GM18867 (cell line): Measurements from ENCODE around the gene ALPK1.

Experiments used
- ATAC-seq: cut with Tn5 transposase; IDR thresholded peaks from one replicate; pipeline ENCODE4 v1.9.1; 2021; ENCODE audit warnings: mild to moderate bottlenecking, moderate library complexity; ENCODE audit not compliant: unreplicated experiment

The ALPK1 gene

DNA sequence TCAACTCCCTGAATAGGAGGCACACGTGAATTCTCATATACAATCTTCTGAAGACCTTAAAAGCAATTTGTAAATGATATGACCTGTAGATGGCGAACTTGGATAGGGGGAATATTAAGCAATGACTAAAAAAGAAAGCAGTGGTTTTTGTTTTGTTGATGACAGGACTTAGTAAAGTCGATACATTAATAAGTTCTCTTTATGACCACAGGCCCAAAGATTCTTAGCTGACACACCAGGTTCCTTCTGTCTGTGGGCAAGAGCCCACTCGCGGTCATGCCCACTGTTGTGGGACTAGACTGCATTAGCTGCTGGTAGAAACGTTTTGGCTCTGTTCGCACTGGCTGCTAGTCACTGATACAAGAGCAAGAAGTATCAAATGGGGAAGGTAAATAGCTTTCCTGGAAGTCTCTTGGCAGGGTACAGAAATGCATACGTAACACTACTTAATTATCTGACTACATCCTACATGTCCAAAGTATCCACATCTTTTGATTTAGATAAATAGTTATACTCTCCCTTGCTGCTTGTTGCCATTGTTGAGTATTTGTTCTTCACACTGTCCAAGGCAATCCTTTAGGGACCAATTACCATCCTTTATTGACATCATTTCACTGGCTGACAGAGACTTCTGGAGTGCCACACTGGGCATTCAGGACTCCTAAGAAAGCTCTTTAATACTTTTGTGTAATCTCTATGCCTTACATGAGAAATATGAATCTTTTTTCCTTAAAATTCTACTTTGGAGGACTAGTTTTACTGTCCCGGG, 31.0 kb downstream of the ALPK1 start:
- ATAC-seq, result peak; percentile 87

DNA sequence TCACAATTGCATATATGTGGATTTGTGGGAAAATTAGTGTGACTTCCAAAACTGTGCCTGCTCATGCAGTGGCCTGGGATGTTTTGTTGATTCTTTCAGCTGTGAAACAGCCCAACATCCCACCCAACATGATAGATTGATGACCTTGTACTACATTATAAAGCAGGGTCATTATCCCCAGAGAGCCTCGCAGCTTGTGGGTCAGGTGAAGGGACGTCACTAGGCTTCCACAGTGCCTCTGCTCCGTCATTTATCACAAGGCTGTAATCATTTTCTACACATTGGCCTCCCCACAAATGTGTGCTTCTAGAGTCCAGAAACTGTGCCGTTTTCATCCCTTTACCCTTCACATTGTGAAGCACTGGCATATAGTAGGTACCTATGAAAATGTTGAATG, 31.6 kb downstream of the ALPK1 start:
- no peak for ATAC-seq

DNA sequence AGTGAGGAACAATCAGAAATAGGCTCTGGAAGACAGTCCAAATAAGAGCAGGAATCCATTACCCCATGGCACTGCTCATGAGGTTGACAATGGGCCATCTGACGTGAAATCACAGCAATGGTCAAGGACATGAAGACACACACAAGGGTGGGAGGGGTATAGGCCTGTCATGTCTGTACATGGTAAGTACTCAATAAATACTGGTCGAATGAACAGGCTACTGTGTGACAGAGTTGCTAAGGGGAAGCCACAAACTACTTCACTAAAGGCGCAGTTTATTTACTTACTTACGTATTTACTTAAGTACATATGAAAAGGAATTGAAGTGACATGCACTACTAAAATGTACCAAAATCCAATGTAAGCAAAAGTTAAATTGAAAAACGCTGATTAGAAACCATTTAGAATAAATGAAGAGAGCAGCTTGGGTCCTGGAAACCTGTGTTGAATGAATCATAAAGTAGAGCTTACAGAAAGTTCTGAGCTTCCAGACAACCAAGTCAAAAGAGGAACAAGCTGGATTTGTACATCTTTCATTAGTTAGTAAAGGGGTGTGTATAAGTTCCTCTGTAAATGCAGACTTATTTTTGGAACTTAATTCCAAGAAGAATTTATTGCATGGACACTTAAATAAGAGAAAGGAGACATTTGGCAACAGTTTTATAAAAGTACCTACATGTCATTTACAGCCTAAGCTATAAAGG, 32.7 kb downstream of the ALPK1 start:
- no peak for ATAC-seq

DNA sequence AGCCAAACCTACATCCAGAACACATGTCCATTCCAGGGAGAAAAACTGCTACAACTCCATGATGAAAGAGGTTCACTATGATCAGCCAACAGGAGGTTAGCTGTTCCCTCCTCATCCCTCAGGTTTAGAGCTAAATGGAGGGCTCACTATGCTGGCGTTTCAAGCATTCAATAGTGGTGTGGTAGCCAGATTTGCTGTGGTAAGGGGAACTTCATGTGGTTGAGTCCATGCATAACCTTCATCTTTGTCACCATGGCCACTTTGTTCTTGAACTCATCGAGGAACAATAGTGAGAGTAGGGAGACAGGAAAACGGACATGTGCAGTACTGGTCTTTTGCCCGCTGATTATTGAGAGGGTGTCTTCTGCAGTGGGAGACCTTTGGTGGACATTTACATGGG, 33.8 kb downstream of the ALPK1 start:
- ATAC-seq, result no peak

DNA sequence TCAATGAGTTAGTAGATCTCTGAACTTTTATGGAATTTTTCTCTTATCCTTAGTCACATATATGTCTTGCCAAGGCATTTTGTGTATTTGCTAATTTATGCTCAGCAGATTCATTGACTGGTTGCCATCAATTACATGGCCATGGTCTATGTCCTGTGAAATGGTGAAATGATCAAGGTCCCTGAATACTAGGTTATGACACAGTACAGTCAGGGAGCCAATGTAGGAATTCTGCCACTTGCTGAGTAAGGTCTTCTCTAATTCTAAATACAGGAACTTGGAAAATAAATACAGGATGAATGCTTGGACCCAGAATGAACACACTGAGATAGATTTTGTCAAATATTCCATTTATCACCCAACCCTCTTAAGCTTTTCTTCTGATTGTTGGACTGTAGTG, 35.2 kb downstream of the ALPK1 start:
- ATAC-seq, result no peak

DNA sequence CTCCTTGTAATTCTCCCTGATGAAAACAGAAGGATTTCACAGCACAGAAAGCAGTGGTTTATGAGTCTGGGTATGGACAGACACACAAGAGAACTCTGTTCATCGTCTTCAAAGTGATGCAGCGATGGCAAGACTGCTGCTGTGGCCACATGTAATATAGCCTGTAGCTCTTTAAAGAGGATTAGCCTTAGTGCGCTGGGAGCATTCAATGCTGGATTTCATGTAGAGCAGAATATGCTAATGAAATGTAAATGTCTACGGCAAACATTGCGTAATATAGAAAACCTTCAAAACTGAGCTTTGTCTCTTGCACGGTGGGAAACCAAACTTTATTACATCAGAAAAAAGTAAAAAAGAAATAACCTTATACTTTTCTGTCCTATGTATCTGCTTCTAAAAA, 42.9 kb downstream of the ALPK1 start:
- ATAC-seq, result no peak

DNA sequence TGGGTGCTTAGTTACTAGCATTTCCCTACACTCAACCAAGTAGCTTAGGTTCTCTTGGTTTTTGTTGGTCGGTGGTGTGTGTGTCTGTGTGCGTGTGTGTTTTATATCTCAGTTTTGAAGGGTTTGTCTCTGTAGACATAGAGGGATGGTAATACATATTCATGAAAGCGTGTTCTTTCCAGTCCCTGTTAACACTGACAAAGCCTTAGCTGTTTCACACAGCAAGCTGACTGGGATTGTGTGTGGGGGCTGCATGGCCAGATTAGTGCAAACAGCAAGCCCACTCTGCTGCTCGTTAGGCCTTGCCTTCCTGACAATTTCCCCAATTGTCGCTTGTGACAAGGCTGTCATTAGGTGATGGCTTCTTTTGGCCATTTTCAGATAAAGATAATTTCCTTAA, 43.9 kb downstream of the ALPK1 start:
- ATAC-seq, result no peak

DNA sequence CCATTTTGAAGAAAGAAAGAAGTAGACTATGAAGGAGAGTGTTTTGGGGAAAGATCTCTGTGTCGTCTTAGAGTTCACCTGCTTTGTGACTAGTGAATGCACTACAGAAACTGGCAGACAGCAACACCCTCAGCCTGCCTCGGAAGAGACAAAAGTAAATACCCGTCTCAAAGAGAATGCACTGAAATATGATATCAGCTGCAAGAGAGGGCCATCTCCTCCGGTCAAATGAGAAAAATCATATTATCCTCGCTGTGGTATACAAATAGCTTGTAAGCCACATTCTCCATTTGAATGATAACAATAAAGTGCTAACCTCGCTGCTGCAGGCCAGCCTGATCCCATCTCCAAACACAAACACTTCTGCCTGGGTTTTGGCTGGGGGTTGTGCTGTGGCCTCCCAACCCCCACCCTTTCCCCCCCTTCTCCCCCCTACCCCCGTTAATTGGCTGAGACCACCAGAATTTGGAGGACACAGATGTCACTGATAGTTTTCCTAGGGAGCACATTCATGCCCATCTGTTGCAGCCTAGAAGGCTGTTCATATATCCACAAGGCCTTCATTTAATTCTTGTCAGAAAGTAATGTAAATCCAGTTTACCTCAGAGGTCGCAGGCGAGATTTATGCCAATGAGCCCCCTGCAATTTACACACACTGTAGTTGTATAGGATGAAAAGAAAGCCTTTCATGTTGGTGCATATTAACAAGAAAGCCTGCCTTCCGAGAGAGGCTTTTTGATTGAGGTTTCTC, 46.3 kb downstream of the ALPK1 start:
- ATAC-seq, result no peak

DNA sequence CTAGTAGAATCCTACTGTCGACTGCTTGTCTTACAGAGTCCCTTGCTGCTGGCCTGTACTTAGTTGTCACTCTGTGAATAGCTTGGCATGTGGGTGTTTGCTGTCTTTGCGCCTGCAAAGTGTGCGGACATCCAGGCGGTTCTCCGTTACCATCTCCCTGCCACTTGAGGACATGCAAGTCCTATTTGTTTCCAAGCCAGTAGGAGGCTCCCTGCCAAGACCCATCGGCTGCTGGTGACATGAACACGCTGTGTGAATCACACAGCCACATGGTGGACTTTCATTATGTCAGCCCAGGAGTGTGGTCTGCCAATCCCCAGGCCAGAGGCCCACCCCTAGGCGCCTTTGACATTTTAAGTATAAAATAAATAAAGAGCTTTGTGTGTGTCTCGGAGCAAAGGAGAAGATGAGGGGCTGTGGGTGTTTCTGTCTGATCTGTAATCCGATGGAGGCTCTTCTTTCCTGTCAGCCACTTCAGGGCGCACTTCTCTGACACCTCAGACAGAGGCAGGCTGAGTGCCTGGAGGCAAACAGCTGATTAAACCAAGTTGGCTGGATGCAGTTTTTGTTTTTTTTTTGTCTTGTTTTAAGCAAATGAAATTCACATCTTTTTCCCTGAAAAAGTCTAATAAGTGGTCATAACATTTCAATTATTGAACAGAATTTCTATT, 51.5 kb downstream of the ALPK1 start:
- ATAC-seq, result no peak

DNA sequence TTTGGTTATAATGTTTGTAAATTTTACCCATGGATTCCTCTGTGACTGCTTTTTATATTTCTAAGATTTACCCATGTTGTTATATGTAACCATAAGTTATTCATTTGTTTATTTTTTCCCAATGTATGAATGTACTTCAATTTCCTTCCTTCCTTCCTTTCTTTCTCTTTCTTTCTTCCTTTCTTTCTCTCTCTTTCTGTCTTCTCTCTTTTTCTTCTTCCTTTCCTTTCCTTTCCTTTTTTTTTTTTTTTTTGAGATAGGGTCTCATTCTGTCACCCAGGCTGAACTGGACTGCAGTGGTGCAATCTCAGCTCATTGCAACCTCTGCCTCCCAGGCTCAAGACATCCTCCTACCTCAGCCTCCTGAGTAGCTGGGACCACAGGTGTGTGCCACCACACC, 55.6 kb downstream of the ALPK1 start:
- ATAC-seq, result no peak

DNA sequence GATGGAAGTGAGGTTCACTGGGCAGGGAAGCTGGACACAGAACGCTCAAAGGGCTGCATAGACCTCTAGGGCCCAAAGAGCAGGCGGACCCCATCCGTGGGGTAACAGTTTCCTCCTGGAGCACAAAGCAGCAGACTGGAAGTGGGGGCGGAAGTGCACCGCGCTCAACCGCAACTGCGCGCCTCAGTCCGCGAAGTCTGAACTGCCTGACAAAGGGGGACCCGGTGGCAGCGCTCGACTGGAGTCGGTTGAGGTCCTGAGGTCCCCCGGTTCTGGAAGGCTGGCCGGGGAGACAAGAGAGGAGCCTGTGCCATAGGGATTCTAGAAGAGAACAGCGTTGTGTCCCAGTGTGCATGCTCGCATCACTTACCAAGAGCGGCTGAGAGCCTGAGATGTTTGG, 58.5 kb downstream of the ALPK1 start:
- no peak for ATAC-seq

DNA sequence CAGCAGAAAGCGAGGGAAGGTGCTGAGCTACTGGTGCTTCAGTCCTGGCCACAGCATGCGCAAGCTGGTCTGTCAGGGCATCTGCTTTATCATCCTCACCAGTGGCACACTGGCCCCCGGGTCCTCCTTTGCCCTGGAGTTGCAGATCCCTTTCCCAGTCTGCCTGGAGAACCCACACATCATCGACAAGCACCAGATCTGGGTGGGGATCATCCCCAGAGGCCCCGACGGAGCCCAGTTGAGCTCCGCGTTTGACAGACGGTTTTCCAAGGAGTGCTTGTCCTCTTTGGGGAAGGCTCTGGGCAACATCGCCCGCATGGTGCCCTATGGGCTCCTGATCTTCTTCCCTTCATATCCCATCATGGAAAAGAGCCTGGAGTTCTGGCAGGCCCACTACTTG, 60.3 kb downstream of the ALPK1 start:
- ATAC-seq, result no peak

DNA sequence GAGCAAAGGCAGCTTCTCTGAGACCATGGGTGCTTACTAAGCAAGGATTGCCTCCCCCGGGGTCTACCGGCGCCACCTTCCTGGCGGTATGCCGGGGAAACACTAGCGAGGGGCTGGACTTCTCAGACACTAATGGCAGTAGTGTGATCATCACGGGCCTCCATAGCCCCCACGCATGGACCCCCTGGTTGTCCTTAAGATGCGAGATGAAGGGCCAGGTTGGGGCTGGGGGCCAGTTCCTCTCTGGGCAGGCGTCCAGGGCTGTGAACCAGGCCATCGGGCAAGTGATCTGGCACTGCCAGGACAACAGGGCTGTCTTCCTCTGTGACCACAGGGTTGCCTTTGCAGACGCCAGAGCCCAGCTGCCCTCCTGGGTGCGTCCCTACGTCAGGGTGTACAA, 60.7 kb downstream of the ALPK1 start:
- ATAC-seq, result no peak

DNA sequence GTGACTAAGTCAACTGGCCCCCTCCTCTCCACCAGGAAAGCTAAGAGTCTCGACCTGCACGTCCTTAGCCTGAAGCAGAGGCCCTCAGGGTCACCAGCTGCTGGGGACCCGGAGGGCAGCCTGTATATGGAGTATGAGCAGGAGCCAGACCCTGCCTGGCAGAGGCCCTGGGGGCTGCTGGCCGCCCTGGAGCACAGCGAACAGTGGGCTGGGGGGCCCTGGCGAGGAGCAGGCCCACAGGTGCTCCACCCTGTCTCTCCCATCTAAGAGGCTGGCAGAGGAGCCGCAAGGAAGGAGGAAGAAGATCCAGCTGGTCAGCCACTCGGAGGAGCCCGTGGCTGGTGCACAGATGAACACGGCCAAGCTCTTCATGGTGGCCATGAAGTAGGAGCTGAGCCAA, 61.2 kb downstream of the ALPK1 start:
- ATAC-seq, result no peak

DNA sequence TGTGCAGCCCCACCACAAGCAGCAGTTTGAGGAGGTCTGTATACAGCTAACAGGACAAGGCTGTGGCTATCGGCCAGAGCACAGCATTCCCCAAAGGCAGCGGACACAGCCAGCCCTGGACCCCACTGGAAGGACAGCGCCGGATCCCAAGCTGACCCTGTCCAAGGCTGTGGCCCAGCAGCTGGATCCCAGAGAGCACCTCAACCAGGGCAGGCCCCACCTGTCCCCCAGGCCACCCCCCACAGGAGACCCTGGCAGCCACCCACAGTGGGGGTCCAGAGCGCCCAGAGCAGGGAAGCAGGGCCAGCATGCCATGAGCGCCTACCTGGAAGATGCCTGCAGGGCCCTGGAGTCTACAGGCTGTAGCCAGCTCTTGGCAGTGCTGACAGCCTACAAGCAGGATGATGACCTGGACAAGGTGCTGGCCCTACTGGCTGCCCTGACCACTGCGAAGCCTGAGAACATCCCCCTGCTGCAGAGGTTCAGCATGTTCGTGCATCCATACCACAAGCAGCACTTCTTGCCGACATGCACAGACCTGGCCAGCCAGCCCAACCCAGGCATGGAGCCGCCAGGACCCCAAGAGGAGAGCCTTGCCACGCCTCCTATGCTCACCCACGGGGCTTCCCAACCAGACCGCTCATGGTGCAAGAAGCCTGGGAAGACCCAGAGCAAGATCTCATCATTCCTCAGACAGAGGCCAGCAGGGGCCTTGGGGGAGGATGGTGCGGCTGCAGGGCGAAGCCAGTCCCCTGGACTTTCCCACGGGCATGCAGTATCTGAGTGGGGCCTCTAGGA, 62.0 kb downstream of the ALPK1 start:
- no peak for ATAC-seq

DNA sequence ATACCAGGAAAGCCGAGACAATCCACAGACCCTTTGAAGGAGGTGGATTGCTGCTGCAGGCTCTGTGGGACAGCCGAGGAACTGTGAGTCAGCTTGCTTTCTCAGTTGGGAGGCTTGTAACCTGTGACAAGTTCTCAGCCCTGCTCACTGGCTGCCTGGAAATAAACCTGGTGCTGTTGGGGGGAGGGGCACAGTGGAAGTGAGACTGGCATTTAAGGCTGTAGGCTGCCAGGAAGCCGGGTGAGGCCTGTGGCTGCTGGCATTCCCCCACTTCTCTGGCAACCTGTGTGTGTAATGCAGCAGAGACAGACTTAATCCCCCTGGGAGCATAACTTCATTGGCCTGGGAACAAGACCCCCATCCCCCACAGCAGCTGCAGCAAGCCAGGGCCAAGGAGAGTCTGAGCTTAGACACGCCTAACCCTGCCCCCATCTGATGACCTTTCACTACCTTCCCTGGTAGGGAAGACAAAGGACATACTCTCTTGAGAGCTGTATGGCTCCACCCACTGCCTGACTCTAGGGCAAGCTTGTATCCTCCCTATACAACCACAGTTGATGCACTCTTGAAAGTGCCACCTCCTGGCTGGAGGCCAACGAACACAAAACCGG, 64.1 kb downstream of the ALPK1 start:
- peak; percentile 85 for ATAC-seq

DNA sequence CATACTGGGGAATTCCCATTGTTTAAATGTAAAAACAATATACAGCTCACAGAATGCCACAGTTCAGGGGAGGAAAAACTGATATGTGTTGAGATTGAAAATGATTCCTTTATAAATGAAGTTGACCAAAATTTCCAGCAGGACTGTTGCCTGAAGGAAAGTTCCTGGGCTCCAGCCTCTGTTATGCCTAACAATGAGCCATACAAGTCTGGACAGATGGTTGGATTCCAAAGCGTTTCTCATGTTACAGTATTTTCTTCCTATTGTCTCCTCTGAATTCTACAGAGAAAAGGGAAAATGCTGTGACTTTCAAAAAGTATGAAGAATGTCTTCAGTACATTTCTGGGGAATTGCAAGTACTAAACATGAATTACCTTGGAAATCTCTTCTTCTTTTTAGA, 73.3 kb downstream of the ALPK1 start:
- ATAC-seq, result no peak

DNA sequence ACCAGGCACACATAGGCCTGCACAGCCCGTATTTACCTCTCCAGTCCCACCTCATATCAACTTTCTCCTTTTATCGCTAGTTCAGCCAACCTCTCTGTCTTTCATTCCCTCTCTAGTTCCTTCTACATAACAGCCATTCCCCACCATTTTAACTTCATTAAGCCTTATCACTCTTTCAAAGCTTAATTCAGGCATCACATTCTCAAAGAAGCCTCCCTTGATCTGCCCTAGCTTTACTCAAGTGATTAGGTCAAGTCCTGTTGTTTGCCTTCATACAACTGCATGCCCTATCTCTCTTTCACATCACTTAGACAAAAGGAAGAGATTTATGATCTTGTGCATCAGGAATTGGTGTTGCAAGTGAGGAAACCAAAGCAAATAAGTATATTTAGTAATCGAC, 74.2 kb downstream of the ALPK1 start:
- ATAC-seq, result no peak

DNA sequence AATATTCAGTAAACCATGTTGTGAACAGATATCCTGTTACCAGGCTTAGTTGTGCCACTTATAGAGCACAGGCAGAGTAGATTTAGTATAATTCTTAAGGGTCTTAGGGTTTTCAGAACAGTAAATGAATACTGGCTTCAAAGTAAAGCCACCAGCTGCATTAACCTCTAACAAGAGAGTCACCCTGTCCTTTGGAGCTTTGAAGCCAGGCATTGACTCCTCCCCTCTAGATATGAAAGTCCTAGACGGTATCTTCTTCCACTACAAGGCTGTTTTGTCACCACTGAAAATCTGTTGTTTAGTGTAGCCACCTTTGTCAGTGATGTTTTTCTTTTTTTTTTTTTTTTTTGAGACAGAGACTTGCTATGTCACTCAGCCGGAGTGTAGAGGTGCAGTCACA, 77.7 kb downstream of the ALPK1 start:
- ATAC-seq, result no peak

DNA sequence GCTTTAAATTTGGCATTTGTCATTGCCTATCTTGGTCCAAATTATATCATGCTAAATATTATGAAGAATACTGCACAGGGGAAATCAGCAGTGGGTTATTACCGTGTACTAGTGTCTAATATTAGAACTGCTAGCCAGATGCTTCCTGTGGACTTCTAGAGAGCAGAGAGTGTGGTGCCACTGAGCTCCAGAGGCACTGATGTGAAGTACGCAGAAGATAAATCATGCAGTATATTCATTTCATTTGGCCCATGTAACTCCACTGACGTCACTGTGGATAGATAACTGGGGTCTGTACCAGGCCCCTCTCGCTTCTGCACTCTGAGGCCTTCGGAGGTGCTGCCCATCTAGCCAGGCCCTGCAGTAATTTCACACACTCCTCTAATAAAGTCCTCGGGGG, 80.0 kb downstream of the ALPK1 start:
- no peak for ATAC-seq
